ENCODE data around the gene NAT14.

The NAT14 gene

GRCh38 chr19:55451163-55451964 is 33.6 kb upstream of the NAT14 start:
- no peak overlapping the region for H3K56ac ChIP-seq (ENCODE audit: low read length)
- H2BK120ac ChIP-seq (ENCODE audit: low read depth, low read length): no peak overlapping the region
- H3K4me1 ChIP-seq (ENCODE audit: control insufficient read depth, low read depth, low read length): no peaks in the 10 kb centered on the region
- no peak overlapping the region for H4K8ac ChIP-seq (ENCODE audit: low read depth, low read length)
- H3K23ac ChIP-seq (ENCODE audit: low read length): no peak overlapping the region
- no peaks in the 10 kb centered on the region for H3K79me2 ChIP-seq (ENCODE audit: control insufficient read depth, insufficient read depth, low read length)
- H2BK5ac ChIP-seq (ENCODE audit: low read length): no peak overlapping the region
- no peak overlapping the region for H3K9ac ChIP-seq (ENCODE audit: low read length)
- H3K79me1 ChIP-seq (ENCODE audit: low read length): no peaks in the 10 kb centered on the region
- no peak overlapping the region for H4K5ac ChIP-seq (ENCODE audit: low read length)
- H3K36me3 ChIP-seq (ENCODE audit: control insufficient read depth, insufficient read depth, low read length): no peaks in the 10 kb centered on the region
- H3K27me3 ChIP-seq (ENCODE audit: insufficient read depth, low read length, poor library complexity): peaks cover 17% of the 10 kb centered on the region
- no peak overlapping the region for H3K4me3 ChIP-seq (ENCODE audit: low read length)
- no peak overlapping the region for H3K27ac ChIP-seq (ENCODE audit: low read depth, low read length)
- DNase-seq: no peak
- no peak overlapping the region for H3K18ac ChIP-seq (ENCODE audit: low read length)
- no peak overlapping the region for H2AK5ac ChIP-seq (ENCODE audit: low read length)
- no peak overlapping the region for H3K4ac ChIP-seq (ENCODE audit: low read depth, low read length)
- no peak overlapping the region for H3K4me2 ChIP-seq (ENCODE audit: low read length)
- no CpG with 5 or more reads among the region's 80 CpGs for WGBS (ENCODE audit: extremely low coverage, insufficient coverage, low lambda C conversion rate)
- no peak overlapping the region for H2BK15ac ChIP-seq (replicated peaks; ENCODE audit: low read depth)

GRCh38 chr19:55451965-55452748 is 32.8 kb upstream of the NAT14 start:
- Histone ChIP-seq H2BK15ac (replicated peaks; ENCODE audit: low read depth) (no peak overlapping the region), H3K23ac (ENCODE audit: low read length) (no peak overlapping the region), H3K4me2 (ENCODE audit: low read length) (peak overlapping the region; percentile 42), H3K4ac (ENCODE audit: low read depth, low read length) (no peak overlapping the region), H4K8ac (ENCODE audit: low read depth, low read length) (no peak overlapping the region), H3K4me1 (ENCODE audit: control insufficient read depth, low read depth, low read length) (no peaks in the 10 kb centered on the region), H3K27me3 (ENCODE audit: insufficient read depth, low read length, poor library complexity) (peaks cover 17% of the 10 kb centered on the region), H3K36me3 (ENCODE audit: control insufficient read depth, insufficient read depth, low read length) (no peaks in the 10 kb centered on the region), H3K79me1 (ENCODE audit: low read length) (no peaks in the 10 kb centered on the region), H3K9ac (ENCODE audit: low read length) (peak overlapping the region; percentile 45), H2BK5ac (ENCODE audit: low read length) (no peak overlapping the region), H3K79me2 (ENCODE audit: control insufficient read depth, insufficient read depth, low read length) (no peaks in the 10 kb centered on the region), H2BK120ac (ENCODE audit: low read depth, low read length) (no peak overlapping the region), H4K5ac (ENCODE audit: low read length) (no peak overlapping the region), H2AK5ac (ENCODE audit: low read length) (no peak overlapping the region), H3K56ac (ENCODE audit: low read length) (peak overlapping the region; percentile 30), H3K27ac (ENCODE audit: low read depth, low read length) (no peak overlapping the region), H3K4me3 (ENCODE audit: low read length) (no peak overlapping the region), H3K18ac (ENCODE audit: low read length) (no peak overlapping the region)
- no peak for DNase-seq
- WGBS (ENCODE audit: extremely low coverage, insufficient coverage, low lambda C conversion rate): no CpG with 5 or more reads among the region's 57 CpGs

GRCh38 chr19:55452749-55453346 is 32.1 kb upstream of the NAT14 start:
- Histone ChIP-seq H3K79me1 (ENCODE audit: low read length) (no peaks in the 10 kb centered on the region), H2BK5ac (ENCODE audit: low read length) (no peak overlapping the region), H2BK120ac (ENCODE audit: low read depth, low read length) (no peak overlapping the region), H2BK15ac (replicated peaks; ENCODE audit: low read depth) (no peak overlapping the region), H3K36me3 (ENCODE audit: control insufficient read depth, insufficient read depth, low read length) (no peaks in the 10 kb centered on the region), H3K79me2 (ENCODE audit: control insufficient read depth, insufficient read depth, low read length) (no peaks in the 10 kb centered on the region), H3K4me1 (ENCODE audit: control insufficient read depth, low read depth, low read length) (no peaks in the 10 kb centered on the region), H3K4me2 (ENCODE audit: low read length) (no peak overlapping the region), H3K4ac (ENCODE audit: low read depth, low read length) (no peak overlapping the region), H3K23ac (ENCODE audit: low read length) (no peak overlapping the region), H4K8ac (ENCODE audit: low read depth, low read length) (no peak overlapping the region), H3K18ac (ENCODE audit: low read length) (no peak overlapping the region), H3K4me3 (ENCODE audit: low read length) (no peak overlapping the region), H2AK5ac (ENCODE audit: low read length) (no peak overlapping the region), H3K27me3 (ENCODE audit: insufficient read depth, low read length, poor library complexity) (peaks cover 17% of the 10 kb centered on the region), H3K27ac (ENCODE audit: low read depth, low read length) (no peak overlapping the region), H3K9ac (ENCODE audit: low read length) (no peak overlapping the region), H4K5ac (ENCODE audit: low read length) (no peak overlapping the region), H3K56ac (ENCODE audit: low read length) (no peak overlapping the region)
- WGBS (ENCODE audit: extremely low coverage, insufficient coverage, low lambda C conversion rate): no CpG with 5 or more reads among the region's 34 CpGs
- DNase-seq: peak; percentile 92

- H3K4me3 ChIP-seq (ENCODE audit: low read length): no peak overlapping the region
- peaks cover 17% of the 10 kb centered on the region for H3K27me3 ChIP-seq (ENCODE audit: insufficient read depth, low read length, poor library complexity)
- H2AK5ac ChIP-seq (ENCODE audit: low read length): no peak overlapping the region
- no peak overlapping the region for H3K18ac ChIP-seq (ENCODE audit: low read length)
- no peak overlapping the region for H3K4ac ChIP-seq (ENCODE audit: low read depth, low read length)
- no peak overlapping the region for H2BK15ac ChIP-seq (replicated peaks; ENCODE audit: low read depth)
- H4K5ac ChIP-seq (ENCODE audit: low read length): no peak overlapping the region
- H3K79me1 ChIP-seq (ENCODE audit: low read length): no peaks in the 10 kb centered on the region
- H3K56ac ChIP-seq (ENCODE audit: low read length): no peak overlapping the region
- no peak overlapping the region for H3K27ac ChIP-seq (ENCODE audit: low read depth, low read length)
- no peak overlapping the region for H3K4me2 ChIP-seq (ENCODE audit: low read length)
- H4K8ac ChIP-seq (ENCODE audit: low read depth, low read length): no peak overlapping the region
- no peaks in the 10 kb centered on the region for H3K4me1 ChIP-seq (ENCODE audit: control insufficient read depth, low read depth, low read length)
- H3K36me3 ChIP-seq (ENCODE audit: control insufficient read depth, insufficient read depth, low read length): no peaks in the 10 kb centered on the region
- H3K79me2 ChIP-seq (ENCODE audit: control insufficient read depth, insufficient read depth, low read length): no peaks in the 10 kb centered on the region
- H3K9ac ChIP-seq (ENCODE audit: low read length): no peak overlapping the region
- H2BK5ac ChIP-seq (ENCODE audit: low read length): no peak overlapping the region
- no peak for DNase-seq
- H2BK120ac ChIP-seq (ENCODE audit: low read depth, low read length): no peak overlapping the region
- WGBS (ENCODE audit: extremely low coverage, insufficient coverage, low lambda C conversion rate): no CpG with 5 or more reads among the region's 12 CpGs
- H3K23ac ChIP-seq (ENCODE audit: low read length): no peak overlapping the region
Measured at GRCh38 chr19:55453511-55454260, 31.3 kb upstream of the NAT14 start.

- Histone ChIP-seq H2AK5ac (ENCODE audit: low read length) (no peak overlapping the region), H2BK5ac (ENCODE audit: low read length) (no peak overlapping the region), H3K27ac (ENCODE audit: low read depth, low read length) (no peak overlapping the region), H4K8ac (ENCODE audit: low read depth, low read length) (no peak overlapping the region), H3K56ac (ENCODE audit: low read length) (no peak overlapping the region), H3K4me1 (ENCODE audit: control insufficient read depth, low read depth, low read length) (no peaks in the 10 kb centered on the region), H3K18ac (ENCODE audit: low read length) (no peak overlapping the region), H3K4me3 (ENCODE audit: low read length) (no peak overlapping the region), H2BK15ac (replicated peaks; ENCODE audit: low read depth) (no peak overlapping the region), H3K27me3 (ENCODE audit: insufficient read depth, low read length, poor library complexity) (peaks cover 15% of the 10 kb centered on the region), H2BK120ac (ENCODE audit: low read depth, low read length) (no peak overlapping the region), H3K36me3 (ENCODE audit: control insufficient read depth, insufficient read depth, low read length) (no peaks in the 10 kb centered on the region), H3K4me2 (ENCODE audit: low read length) (no peak overlapping the region), H3K9ac (ENCODE audit: low read length) (no peak overlapping the region), H3K79me2 (ENCODE audit: control insufficient read depth, insufficient read depth, low read length) (no peaks in the 10 kb centered on the region), H3K4ac (ENCODE audit: low read depth, low read length) (no peak overlapping the region), H3K23ac (ENCODE audit: low read length) (no peak overlapping the region), H4K5ac (ENCODE audit: low read length) (no peak overlapping the region), H3K79me1 (ENCODE audit: low read length) (no peaks in the 10 kb centered on the region)
- WGBS (ENCODE audit: extremely low coverage, insufficient coverage, low lambda C conversion rate): no CpG with 5 or more reads among the region's 14 CpGs
- DNase-seq: peak; percentile 72
Measured at GRCh38 chr19:55454787-55455243, 30.2 kb upstream of the NAT14 start.
